Testis (tissue), 3 donors: ENCODE results near the gene GRIK2. TPM values are rescaled to one million over a fixed set of nuclear protein-coding genes. Genes with fewer than 3 reads are reported as not detected.

ENCODE experiments used
- DNase-seq: peaks from one replicate; pipeline ENCODE4 v3.0.0-alpha.2; 2019
- H3K27ac ChIP-seq, 2 donors: fragments of 200-600 bp; sonication (generic); one replicate each; pipeline ENCODE4 v1.5.1; 2019
- H3K27me3 ChIP-seq: fragments of 200-600 bp; sonication (generic); one replicate; pipeline ENCODE4 v1.5.1; 2019
- H3K36me3 ChIP-seq: fragments of 200-600 bp; sonication (generic); one replicate; pipeline ENCODE4 v1.5.1; 2017; ENCODE audit warnings: low read depth; ENCODE audit errors: missing control alignments
- H3K4me1 ChIP-seq: fragments of 200-600 bp; sonication (generic); one replicate; pipeline ENCODE4 v1.5.1; 2019
- H3K4me3 ChIP-seq, 2 donors: fragments of 200-600 bp; sonication (generic); one replicate each; pipeline ENCODE4 v1.5.1; 2017 to 2019
- H3K9me3 ChIP-seq: fragments of 200-600 bp; sonication (generic); one replicate; pipeline ENCODE4 v1.5.1; 2017
- POLR2A ChIP-seq: fragments of 450-650 bp; IDR thresholded peaks from one replicate; pipeline ENCODE4 v1.6.1; 2017; ENCODE audit warnings: antibody characterized with exemption, mild to moderate bottlenecking, moderate library complexity
- WGBS, 2 donors: methylation state at CpG; one replicate each; pipeline ENCODE4 v1.1.5; 2018; 5-methylcytosine and 5-hydroxymethylcytosine counted together
- intact Hi-C: fragments of 100-400 bp; cut with DNase I; formaldehyde crosslinking; loops from one replicate; pipeline ENCODE4 v1.15.1; 2023; ENCODE audit warnings: low total_unique reads
- polyA plus RNA-seq: library from polyadenylated mRNA; stranded (reverse); fragments of 350-450 nt; fragmentation: Illumina TruSeq; extraction: RNeasy Lipid Tissue Mini Kit (QIAGEN cat#74804); gene quantifications from one replicate; pipeline ENCODE4 v1.2.3, GENCODE V29; 2014; ENCODE audit warnings: low read depth, low replicate concordance; ENCODE audit not compliant: insufficient read depth
- total RNA-seq, 2 donors: library from RNA; depleted of rRNA; stranded (reverse); fragments of >200 nt; gene quantifications; one replicate each; pipeline ENCODE4 v1.2.3, GENCODE V29; 2016
- TF ChIP-seq, protein P1 (sequence below), 3 experiments: fragments of 450-650 bp in 2 of 3; fragments of 200-600 bp in 1 of 3; sonication (generic) in 1 of 3; IDR thresholded peaks; one replicate each; pipeline ENCODE4 v1.5.1; 2016 to 2019; ENCODE audit warnings: antibody characterized with exemption in 3 of 3, mild to moderate bottlenecking in 2 of 3, moderate library complexity in 1 of 3

The GRIK2 gene
- total and polyA plus RNA-seq, 3 donors from 2014 or later: 1.1 to 23.5 (median 12.4) TPM

DNA sequence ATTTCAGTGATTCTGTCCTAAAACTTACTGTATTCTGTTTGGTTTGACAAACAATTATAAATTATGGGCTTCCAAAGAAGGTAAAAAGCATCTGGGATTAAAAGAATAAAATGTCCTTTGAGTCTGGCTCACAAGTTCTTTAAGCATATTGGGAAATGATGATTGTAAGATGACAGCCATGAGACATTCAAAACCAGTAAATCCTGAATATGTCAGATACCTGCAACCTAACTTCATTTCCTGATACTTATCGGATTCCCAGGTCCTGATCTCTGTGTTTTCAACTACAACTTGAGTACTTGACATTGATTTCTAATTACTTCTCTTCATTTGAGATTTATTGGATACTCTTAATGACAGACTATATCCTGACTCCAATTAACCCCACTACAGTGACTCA lies 446.6 kb downstream of the GRIK2 start:
- Histone ChIP-seq H3K9me3 (no peaks in the 10 kb centered on the region), H3K27ac (no peak overlapping the region), H3K4me3 (no peak overlapping the region), H3K36me3 (no peaks in the 10 kb centered on the region), H3K4me1 (no peaks in the 10 kb centered on the region), H3K27me3 (no peaks in the 10 kb centered on the region)
- no peak for TF ChIP-seq POLR2A
- TF ChIP-seq, protein P1, sequence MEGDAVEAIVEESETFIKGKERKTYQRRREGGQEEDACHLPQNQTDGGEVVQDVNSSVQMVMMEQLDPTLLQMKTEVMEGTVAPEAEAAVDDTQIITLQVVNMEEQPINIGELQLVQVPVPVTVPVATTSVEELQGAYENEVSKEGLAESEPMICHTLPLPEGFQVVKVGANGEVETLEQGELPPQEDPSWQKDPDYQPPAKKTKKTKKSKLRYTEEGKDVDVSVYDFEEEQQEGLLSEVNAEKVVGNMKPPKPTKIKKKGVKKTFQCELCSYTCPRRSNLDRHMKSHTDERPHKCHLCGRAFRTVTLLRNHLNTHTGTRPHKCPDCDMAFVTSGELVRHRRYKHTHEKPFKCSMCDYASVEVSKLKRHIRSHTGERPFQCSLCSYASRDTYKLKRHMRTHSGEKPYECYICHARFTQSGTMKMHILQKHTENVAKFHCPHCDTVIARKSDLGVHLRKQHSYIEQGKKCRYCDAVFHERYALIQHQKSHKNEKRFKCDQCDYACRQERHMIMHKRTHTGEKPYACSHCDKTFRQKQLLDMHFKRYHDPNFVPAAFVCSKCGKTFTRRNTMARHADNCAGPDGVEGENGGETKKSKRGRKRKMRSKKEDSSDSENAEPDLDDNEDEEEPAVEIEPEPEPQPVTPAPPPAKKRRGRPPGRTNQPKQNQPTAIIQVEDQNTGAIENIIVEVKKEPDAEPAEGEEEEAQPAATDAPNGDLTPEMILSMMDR (IDR thresholded peaks at IDR 0.05): no peak
- intact Hi-C loops: no loop called here
- no peak for DNase-seq
- WGBS, 2 donors: 89 to 90% methylated on average over 1 of the region's 1 CpG

DNA sequence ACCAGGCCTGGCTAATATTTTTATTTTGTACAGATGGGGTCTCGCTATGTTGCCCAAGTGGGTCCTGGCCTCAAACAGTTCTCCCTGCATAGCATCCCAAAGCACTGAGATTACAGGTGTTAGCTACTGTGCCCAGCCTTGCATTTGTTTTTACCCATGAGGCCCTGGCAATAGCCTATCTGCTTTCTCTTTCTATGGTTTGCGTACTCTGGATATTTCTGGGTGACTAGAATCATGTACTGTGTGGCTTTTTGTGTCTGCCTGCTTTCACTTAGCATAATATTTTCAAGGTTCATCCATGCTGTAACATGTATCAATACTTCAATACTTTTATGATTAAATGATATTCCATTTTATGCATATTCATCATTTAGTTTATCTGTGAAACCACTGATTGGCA lies 451.7 kb downstream of the GRIK2 start:
- H3K27ac ChIP-seq: no peak overlapping the region
- no peaks in the 10 kb centered on the region for H3K27me3 ChIP-seq
- H3K9me3 ChIP-seq: no peaks in the 10 kb centered on the region
- H3K4me1 ChIP-seq: no peaks in the 10 kb centered on the region
- intact Hi-C loops: no loop called here
- TF ChIP-seq, protein P1 (IDR thresholded peaks at IDR 0.05): no peak
- no peak overlapping the region for H3K4me3 ChIP-seq
- DNase-seq: no peak
- no peaks in the 10 kb centered on the region for H3K36me3 ChIP-seq
- WGBS, 2 donors: 0 to 48% methylated on average over 2 of the region's 2 CpGs

DNA sequence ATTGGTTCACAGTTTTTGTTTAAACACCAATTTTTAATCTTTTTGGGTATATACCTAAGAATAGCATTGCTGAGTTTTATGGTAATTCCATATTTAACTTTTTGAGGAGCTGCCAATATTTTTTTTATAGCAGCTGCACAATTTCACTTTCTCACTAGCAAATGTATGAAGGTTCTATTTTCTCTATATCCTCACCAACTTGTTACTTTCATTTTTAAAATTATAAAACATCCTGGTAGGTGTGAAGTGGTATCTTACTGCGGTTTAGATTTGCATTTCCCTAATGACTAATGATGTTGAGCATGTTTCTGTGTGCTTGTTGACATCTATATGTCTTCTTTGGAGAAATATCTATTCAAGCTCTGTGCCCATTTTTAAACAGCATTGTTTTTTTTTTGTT lies 452.1 kb downstream of the GRIK2 start:
- no peak for DNase-seq
- no peak overlapping the region for H3K4me3 ChIP-seq
- no peaks in the 10 kb centered on the region for H3K36me3 ChIP-seq
- 86 to 91% methylated on average over 1 of the region's 1 CpG for WGBS, 2 donors
- no peak for TF ChIP-seq POLR2A
- TF ChIP-seq, protein P1 (IDR thresholded peaks at IDR 0.05): no peak
- no peaks in the 10 kb centered on the region for H3K4me1 ChIP-seq
- H3K27ac ChIP-seq: no peak overlapping the region
- intact Hi-C loops: no loop called here
- H3K27me3 ChIP-seq: no peaks in the 10 kb centered on the region
- no peaks in the 10 kb centered on the region for H3K9me3 ChIP-seq

DNA sequence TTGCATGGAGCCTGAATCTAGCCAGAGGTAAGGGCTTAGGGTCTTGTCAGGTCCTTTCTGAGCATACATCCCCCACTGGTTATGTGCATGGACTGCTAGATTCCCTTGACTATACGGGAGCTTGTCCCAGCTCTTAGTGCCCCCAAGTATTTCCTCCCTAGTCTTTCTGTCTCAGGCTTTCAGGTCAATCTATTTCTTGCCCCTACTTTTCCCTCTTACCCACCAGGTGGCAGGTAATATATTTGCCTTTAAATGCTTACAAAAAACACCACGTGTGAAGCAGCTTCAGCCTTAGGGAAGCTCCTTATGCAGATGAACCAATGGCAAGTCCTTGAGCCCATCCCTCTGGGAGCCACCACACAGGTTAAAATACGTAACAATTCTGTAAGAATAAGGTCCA lies 454.2 kb downstream of the GRIK2 start:
- WGBS, 2 donors: 67 to 68% methylated on average over 3 of the region's 3 CpGs
- Histone ChIP-seq H3K36me3 (no peaks in the 10 kb centered on the region), H3K4me1 (no peaks in the 10 kb centered on the region), H3K27me3 (no peaks in the 10 kb centered on the region), H3K27ac (no peak overlapping the region), H3K4me3 (no peak overlapping the region), H3K9me3 (no peaks in the 10 kb centered on the region)
- intact Hi-C loops: no loop called here
- DNase-seq: no peak
- TF ChIP-seq, protein P1 (IDR thresholded peaks at IDR 0.05): no peak
- TF ChIP-seq POLR2A: no peak

DNA sequence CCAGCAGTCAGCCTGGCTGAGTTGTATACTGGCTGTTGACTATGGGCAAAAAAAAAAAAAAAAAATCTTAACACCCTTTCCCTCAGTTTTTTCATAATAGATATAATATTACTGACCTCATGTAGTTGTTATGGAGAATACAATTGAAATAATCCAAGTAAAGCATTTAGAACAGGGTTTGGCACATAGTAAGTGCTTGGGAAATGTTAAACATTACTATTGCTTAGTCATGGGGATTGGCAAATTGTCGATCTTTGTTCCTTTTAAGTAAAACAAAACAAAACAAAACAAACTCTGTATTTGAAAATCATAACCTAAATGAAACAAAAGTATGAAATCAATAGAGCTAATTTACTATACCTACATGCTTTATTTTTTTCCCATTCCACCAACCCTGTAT lies 458.4 kb downstream of the GRIK2 start:
- Histone ChIP-seq H3K27me3 (no peaks in the 10 kb centered on the region), H3K4me1 (no peaks in the 10 kb centered on the region), H3K36me3 (no peaks in the 10 kb centered on the region), H3K9me3 (no peaks in the 10 kb centered on the region), H3K4me3 (no peak overlapping the region), H3K27ac (no peak overlapping the region)
- WGBS, 2 donors: 88 to 92% methylated on average over 1 of the region's 1 CpG
- intact Hi-C loops: no loop called here
- DNase-seq: no peak
- TF ChIP-seq, protein P1 (IDR thresholded peaks at IDR 0.05): no peak
- no peak for TF ChIP-seq POLR2A
